OCI-LY3 (cell line): Measurements from ENCODE around the gene DEGS2.

Experiments
- EZH2phosphoT487 ChIP-seq: fragments of 200-600 bp; shearing (Covaris generic); IDR thresholded peaks from 2 replicates; pipeline ENCODE4 v1.6.1; 2018; ENCODE audit warnings: antibody characterized with exemption, mixed run types, low read depth
- TF ChIP-seq, protein P1 (sequence below): fragments of 200-600, 300-600 bp; sonication (generic); IDR thresholded peaks from 2 replicates; pipeline ENCODE4 v1.5.1; 2014; ENCODE audit warnings: antibody characterized with exemption, low read length, low read depth

DNA sequence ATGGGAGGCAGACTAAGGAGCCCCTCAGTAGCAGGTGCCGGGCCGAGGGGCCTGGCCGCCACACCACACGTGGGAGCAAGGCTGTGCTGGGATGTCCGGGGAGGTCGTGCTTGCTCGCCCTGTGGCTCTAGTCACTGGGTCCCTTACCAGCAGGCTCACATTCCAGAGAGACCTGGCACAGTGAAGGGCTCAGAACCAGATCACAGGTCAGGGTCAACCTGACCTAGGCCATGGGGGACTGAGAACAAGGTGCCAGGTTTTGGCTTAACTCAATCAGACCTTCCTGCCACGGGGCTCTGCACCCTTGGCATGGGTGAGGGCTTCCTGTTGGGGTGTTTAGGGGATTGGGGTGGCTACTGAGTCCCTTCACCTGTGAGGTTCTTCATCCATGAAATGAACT, 22.3 kb downstream of the DEGS2 start:
- TF ChIP-seq, protein P1, sequence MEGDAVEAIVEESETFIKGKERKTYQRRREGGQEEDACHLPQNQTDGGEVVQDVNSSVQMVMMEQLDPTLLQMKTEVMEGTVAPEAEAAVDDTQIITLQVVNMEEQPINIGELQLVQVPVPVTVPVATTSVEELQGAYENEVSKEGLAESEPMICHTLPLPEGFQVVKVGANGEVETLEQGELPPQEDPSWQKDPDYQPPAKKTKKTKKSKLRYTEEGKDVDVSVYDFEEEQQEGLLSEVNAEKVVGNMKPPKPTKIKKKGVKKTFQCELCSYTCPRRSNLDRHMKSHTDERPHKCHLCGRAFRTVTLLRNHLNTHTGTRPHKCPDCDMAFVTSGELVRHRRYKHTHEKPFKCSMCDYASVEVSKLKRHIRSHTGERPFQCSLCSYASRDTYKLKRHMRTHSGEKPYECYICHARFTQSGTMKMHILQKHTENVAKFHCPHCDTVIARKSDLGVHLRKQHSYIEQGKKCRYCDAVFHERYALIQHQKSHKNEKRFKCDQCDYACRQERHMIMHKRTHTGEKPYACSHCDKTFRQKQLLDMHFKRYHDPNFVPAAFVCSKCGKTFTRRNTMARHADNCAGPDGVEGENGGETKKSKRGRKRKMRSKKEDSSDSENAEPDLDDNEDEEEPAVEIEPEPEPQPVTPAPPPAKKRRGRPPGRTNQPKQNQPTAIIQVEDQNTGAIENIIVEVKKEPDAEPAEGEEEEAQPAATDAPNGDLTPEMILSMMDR: no peak
- no peak for TF ChIP-seq EZH2phosphoT487
